Non-pigmented ciliary epithelial cell (primary cell): ENCODE measurements around the gene HNF1A.

Experiments
- DNase-seq: peaks from one replicate; pipeline ENCODE4 v3.0.0-alpha.2; 2010; ENCODE audit warnings: low read depth

The HNF1A gene

DNA sequence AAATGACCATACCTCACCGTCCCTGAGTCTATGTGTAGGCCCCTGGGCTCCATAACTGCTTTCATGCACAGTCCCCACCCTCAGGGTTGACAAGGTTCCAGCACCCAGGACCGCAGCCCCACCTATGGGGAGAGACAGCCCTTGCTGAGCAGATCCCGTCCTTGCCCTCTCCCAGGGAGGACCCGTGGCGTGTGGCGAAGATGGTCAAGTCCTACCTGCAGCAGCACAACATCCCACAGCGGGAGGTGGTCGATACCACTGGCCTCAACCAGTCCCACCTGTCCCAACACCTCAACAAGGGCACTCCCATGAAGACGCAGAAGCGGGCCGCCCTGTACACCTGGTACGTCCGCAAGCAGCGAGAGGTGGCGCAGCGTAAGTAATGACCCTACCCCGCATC, 10.3 kb downstream of the HNF1A start:
- no peak for DNase-seq

DNA sequence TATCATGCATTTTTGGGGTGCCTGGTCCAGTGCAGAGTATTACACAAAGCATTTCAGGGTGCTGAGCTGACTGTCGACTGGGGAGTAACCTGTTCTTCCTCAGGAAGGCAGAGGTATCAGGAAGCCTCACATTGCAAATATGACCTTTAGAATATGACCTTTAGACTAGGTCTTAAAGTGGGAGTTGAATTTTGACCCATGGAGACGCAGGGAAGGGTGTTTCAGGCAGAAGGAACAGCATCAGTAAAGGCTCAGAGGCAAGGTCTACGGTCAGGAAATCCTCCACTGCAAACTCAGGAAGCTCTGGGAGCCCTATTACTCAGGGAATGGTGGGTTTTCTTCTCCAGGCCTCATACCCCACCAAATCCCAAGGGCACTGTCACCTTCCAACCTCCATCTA, 11.3 kb downstream of the HNF1A start:
- DNase-seq: no peak

DNA sequence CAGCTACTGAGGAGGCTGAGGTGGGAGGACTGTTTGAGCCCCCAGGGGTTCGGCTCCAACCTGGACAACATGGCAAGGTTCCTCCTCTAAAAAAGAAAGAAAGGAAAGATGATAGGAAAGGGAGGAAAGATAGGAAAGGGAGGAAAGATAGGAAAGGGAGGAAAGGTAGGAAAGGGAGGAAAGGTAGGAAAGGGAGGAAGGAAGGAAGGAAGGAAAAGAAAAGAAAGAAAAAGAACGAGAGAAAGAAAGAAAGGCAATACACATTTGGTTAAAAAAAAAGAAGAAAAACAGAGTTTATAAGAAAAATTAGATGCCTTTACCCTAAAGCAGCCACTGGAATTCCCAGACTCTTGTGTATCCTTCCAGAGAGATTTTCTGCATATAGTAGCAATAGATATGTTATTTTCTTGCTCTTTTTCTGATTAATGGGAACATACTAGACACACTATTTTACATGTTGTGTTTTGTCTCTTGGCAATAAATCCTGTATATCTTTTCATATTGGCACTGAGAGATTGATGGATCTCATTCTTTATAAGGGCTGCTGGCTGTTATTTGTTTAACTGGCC, 12.2 kb downstream of the HNF1A start:
- DNase-seq: no peak

DNA sequence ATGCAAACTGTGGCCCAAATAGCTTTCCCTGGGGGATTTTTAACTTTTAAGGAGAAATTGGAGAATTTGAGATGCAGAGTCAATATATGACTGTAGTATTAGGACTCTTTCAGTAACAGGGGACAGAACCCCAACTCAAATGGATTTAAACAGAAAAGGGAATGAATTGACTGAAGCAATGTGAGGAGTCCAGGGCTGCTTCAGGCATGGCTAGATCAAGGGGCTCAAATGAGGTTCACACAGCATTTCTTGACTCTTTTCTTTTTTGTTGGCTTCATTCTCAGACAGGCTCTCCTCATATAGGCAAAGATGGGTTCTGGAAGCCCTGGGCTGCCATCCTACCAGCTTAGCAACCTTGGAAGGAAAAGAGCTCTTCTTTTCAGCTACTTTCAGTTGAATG, 13.6 kb downstream of the HNF1A start:
- DNase-seq: no peak

GRCh38 chr12:120992989-120993388, 14.6 kb downstream of the HNF1A start:
- no peak for DNase-seq

DNA sequence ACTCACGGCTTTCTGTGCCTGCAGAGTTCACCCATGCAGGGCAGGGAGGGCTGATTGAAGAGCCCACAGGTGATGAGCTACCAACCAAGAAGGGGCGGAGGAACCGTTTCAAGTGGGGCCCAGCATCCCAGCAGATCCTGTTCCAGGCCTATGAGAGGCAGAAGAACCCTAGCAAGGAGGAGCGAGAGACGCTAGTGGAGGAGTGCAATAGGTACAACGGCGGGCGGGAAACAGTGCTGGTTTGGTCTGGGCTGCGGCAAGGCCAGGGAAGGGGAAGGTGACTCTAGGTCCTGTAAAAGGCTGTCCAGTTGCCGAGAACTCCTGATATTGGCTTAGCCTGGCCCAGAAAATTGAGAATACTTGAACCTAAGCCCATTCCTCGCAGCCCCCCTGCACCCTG, 15.2 kb downstream of the HNF1A start:
- no peak for DNase-seq

DNA sequence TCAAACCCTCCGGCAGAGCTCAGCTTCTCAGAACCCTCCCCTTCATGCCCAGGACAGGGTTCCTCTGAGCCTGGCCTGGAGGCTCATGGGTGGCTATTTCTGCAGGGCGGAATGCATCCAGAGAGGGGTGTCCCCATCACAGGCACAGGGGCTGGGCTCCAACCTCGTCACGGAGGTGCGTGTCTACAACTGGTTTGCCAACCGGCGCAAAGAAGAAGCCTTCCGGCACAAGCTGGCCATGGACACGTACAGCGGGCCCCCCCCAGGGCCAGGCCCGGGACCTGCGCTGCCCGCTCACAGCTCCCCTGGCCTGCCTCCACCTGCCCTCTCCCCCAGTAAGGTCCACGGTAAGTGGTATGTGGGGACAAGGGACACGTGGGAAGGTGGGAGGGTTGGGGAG, 15.7 kb downstream of the HNF1A start:
- DNase-seq: no peak

- DNase-seq: no peak
These were observed 16.4 kb downstream of the HNF1A start for GRCh38 chr12:120994589-120995337.

GRCh38 chr12:120996133-120996746, 17.9 kb downstream of the HNF1A start:
- no peak for DNase-seq

- DNase-seq: no peak
These were observed 19.1 kb downstream of the HNF1A start for GRCh38 chr12:120997448-120997847.

- DNase-seq: no peak
These were observed 20.1 kb downstream of the HNF1A start for GRCh38 chr12:120998435-120998834.

DNA sequence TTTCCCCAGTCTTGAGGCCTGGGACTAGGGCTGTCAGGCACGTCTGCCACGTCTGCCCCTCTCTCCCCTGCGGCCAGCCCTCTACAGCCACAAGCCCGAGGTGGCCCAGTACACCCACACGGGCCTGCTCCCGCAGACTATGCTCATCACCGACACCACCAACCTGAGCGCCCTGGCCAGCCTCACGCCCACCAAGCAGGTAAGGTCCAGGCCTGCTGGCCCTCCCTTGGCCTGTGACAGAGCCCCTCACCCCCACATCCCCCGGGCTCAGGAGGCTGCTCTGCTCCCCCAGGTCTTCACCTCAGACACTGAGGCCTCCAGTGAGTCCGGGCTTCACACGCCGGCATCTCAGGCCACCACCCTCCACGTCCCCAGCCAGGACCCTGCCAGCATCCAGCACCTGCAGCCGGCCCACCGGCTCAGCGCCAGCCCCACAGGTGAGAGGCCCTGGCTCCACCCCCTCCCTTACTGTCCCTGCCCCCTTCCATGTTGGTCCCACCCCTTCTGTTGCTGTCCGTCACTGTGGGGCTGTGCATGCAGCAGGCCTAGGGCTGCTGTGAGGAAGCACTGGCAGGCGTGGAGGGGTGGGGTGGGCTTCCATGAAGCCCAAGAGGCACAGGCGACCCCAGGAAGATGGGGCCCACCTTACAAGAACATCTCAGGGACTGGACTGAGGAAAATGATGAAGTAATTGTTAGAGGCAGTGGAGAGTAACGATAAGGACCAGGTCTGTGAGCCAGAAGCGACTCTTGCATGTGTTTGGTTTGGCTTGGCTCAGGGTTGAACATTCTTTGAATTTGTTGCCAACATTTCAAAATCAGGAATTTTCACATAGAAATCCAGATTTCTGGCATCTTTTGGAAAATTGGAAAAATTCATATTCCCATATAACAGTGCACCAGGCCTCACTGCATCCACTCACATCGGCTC, 21.1 kb downstream of the HNF1A start:
- DNase-seq: no peak

- DNase-seq: no peak
These were observed 22.2 kb downstream of the HNF1A start for GRCh38 chr12:121000530-121000929.

DNA sequence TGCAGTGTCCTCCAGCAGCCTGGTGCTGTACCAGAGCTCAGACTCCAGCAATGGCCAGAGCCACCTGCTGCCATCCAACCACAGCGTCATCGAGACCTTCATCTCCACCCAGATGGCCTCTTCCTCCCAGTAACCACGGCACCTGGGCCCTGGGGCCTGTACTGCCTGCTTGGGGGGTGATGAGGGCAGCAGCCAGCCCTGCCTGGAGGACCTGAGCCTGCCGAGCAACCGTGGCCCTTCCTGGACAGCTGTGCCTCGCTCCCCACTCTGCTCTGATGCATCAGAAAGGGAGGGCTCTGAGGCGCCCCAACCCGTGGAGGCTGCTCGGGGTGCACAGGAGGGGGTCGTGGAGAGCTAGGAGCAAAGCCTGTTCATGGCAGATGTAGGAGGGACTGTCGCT, 22.7 kb downstream of the HNF1A start:
- no peak for DNase-seq

GRCh38 chr12:121001841-121002483, 23.6 kb downstream of the HNF1A start:
- DNase-seq: no peak

GRCh38 chr12:121003650-121004049, 25.3 kb downstream of the HNF1A start:
- no peak for DNase-seq

GRCh38 chr12:121004253-121004815, 26.0 kb downstream of the HNF1A start:
- DNase-seq: no peak

DNA sequence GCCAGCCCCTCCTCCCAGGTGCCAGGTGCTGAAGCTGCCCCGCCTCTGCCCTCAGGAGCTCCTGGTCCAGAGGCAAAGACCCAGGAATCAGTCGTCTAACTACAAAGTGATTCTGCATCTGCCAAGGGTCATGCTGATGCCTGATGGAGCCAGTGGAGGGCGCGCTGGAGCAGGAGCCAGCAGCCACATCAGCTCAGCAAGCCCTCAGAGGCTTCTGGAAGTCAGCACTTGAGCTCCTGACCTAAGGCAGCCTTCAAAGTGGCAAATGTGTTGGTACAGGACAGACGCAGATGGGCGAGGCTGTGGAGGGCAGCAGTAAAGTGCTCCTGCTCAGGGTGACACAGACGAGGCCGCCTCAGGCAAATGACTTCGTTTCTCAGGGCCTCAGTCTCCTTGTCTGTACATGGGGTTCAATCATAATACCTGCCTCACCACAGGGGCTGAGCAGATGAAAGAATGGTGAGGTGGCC, 27.0 kb downstream of the HNF1A start:
- peak; percentile 5 for DNase-seq

DNA sequence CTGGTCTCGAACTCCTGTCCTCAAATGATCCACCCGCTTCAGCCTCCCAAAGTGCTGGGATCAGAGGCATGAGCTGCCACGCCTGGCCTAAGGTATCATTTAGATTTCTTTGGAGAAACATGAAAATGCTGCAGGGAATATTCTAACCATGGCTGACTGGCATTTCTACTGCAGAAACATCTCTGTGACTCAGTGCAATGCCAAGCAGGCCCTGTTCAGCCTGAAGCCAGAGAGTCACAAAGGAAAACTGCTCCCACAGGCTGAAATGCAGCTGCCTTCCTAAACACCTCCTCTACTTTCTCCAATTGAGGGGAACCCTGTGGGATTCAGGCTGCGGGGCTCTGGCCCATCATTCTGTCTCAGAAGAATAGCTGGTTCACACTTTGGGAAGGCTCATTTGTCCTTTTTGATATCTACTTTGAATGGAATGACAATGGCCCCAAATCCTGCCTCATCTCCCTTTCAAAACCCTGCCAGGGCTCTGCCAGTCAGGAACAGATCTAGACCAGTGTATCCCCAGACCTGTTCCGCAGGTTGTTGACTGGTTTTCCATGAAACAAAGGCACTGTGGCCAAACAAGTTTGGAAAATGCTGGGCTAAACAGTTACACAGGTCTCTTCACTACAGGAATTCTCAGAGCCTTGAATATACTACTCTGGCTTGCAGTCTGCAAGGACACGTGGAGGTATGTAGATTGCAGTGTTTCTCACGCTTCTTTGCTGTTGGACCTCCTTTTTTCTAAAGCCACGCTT, 30.2 kb downstream of the HNF1A start:
- DNase-seq: no peak

- DNase-seq: peak; percentile 9
These were observed 31.4 kb downstream of the HNF1A start for GRCh38 chr12:121009741-121010140.

- DNase-seq: no peak
These were observed 32.5 kb downstream of the HNF1A start for GRCh38 chr12:121010860-121011259.
